ENCODE data around the gene MASP1.

GRCh38 chr3:187259171-187259570, 32.4 kb downstream of the MASP1 start:
- TF ChIP-seq CTCF (IDR thresholded peaks at IDR 0.05) (no peak), POLR2A (IDR thresholded peaks at IDR 0.05) (no peak)
